GM19463 (cell line): ENCODE measurements around the gene ADAT1.
"Not testable (repeated sequence)": the region's sequence is repeated elsewhere in the genome, so short reads cannot be mapped to it uniquely, and the experiment has no call there.

Experiments used
- ATAC-seq: cut with Tn5 transposase; IDR thresholded peaks from one replicate; pipeline ENCODE4 v1.9.1; 2021; ENCODE audit warnings: mild to moderate bottlenecking, moderate library complexity; ENCODE audit not compliant: unreplicated experiment

ADAT1 gene

GRCh38 chr16:75620326-75621169, 2.5 kb downstream of the ADAT1 start:
- no peak for ATAC-seq

GRCh38 chr16:75618780-75619179, 4.3 kb downstream of the ADAT1 start:
- ATAC-seq, result no peak

GRCh38 chr16:75617121-75617520, 6.0 kb downstream of the ADAT1 start:
- ATAC-seq, result no peak

- no peak for ATAC-seq
These were observed 6.5 kb downstream of the ADAT1 start for GRCh38 chr16:75616521-75617010.

GRCh38 chr16:75615619-75616018, 7.5 kb downstream of the ADAT1 start:
- no peak for ATAC-seq

GRCh38 chr16:75614066-75614897, 8.8 kb downstream of the ADAT1 start:
- ATAC-seq, result no peak

GRCh38 chr16:75606507-75606906, 16.6 kb downstream of the ADAT1 start:
- no peak for ATAC-seq

GRCh38 chr16:75603241-75603640, 19.8 kb downstream of the ADAT1 start:
- no peak for ATAC-seq

- no peak for ATAC-seq
These were observed 23.4 kb downstream of the ADAT1 start for GRCh38 chr16:75599452-75600277.

- no peak for ATAC-seq
These were observed 29.0 kb downstream of the ADAT1 start for GRCh38 chr16:75593825-75594820.

- no peak for ATAC-seq
These were observed 29.8 kb downstream of the ADAT1 start for GRCh38 chr16:75593308-75593707.

GRCh38 chr16:75591927-75592326, 31.2 kb downstream of the ADAT1 start:
- ATAC-seq, result not testable (repeated sequence)

GRCh38 chr16:75590920-75591843, 31.9 kb downstream of the ADAT1 start:
- no peak for ATAC-seq

GRCh38 chr16:75589306-75589705, 33.8 kb downstream of the ADAT1 start:
- ATAC-seq, result no peak

- ATAC-seq, result no peak
These were observed 34.4 kb downstream of the ADAT1 start for GRCh38 chr16:75588716-75589115.

- ATAC-seq, result peak; percentile 79
These were observed 39.0 kb downstream of the ADAT1 start for GRCh38 chr16:75584108-75584507.

GRCh38 chr16:75579281-75579834, 43.7 kb downstream of the ADAT1 start:
- no peak for ATAC-seq

- ATAC-seq, result no peak
These were observed 44.4 kb downstream of the ADAT1 start for GRCh38 chr16:75578725-75579124.
